Stomach (tissue), 9 donors: ENCODE measurements around the gene VWA7. TPM values are rescaled to one million over a fixed set of nuclear protein-coding genes. Genes with fewer than 3 reads are reported as not detected.
A peak's percentile ranks its signal among the peaks of the same experiment; 100 is the strongest.

Experiments used
- DNase-seq, 2 donors: peaks; one replicate each; pipeline versions ENCODE4 v3.0.0 to v3.0.0-alpha.2; 2013 to 2019
- H3K27ac ChIP-seq, 5 donors: fragments of 200-600 bp in 4 of 5; sonication (generic) in 4 of 5; one replicate each; pipeline ENCODE4 v1.5.1; 2013 to 2019; ENCODE audit warnings: mild to moderate bottlenecking in 1 of 5, moderate library complexity in 1 of 5
- H3K27me3 ChIP-seq, 3 donors: fragments of 200-600 bp; sonication (generic); one replicate each; pipeline ENCODE4 v1.5.1; 2017 to 2019; ENCODE audit warnings: mixed run types in 1 of 3
- H3K36me3 ChIP-seq, 4 donors: fragments of 200-600 bp; sonication (generic); 1 replicate in 3 of 4; 2 replicates in 1 of 4; pipeline ENCODE4 v1.5.1; 2016 to 2019
- H3K4me1 ChIP-seq, 4 donors: fragments of 200-600 bp; sonication (generic); one replicate each; pipeline ENCODE4 v1.5.1; 2016 to 2019
- H3K4me3 ChIP-seq, 4 donors: fragments of 200-600 bp; sonication (generic) in 3 of 4; one replicate each; pipeline ENCODE4 v1.5.1; 2016 to 2019; ENCODE audit warnings: mild to moderate bottlenecking in 1 of 4
- H3K9me3 ChIP-seq, 4 donors: fragments of 200-600 bp; sonication (generic); one replicate each; pipeline ENCODE4 v1.5.1; 2016 to 2019
- EP300 ChIP-seq: sonication (generic); formaldehyde crosslinking; IDR thresholded peaks from one replicate; pipeline ENCODE4 v1.6.1; 2017; ENCODE audit warnings: antibody characterized with exemption
- POLR2A ChIP-seq, 4 donors: fragments of 450-650 bp; IDR thresholded peaks; one replicate each; pipeline ENCODE4 v1.6.1; 2016; ENCODE audit warnings: antibody characterized with exemption in 4 of 4, control low read depth in 2 of 4, mild to moderate bottlenecking in 1 of 4, moderate library complexity in 1 of 4
- POLR2AphosphoS5 ChIP-seq, 3 donors: sonication (generic); formaldehyde crosslinking; IDR thresholded peaks; one replicate each; pipeline ENCODE4 v1.6.1; 2016; ENCODE audit warnings: antibody characterized with exemption in 3 of 3
- WGBS, 5 donors: extraction: QIAGEN DNeasy Blood & Tissue Kit in 3 of 5; methylation state at CpG; one replicate each; pipeline versions ENCODE4 v1.1.5 to v1.1.7; 2013 to 2018; 5-methylcytosine and 5-hydroxymethylcytosine counted together
- intact Hi-C: fragments of 100-400 bp; cut with DNase I; formaldehyde crosslinking; loops from one replicate; pipeline ENCODE4 v1.15.1; 2023; ENCODE audit warnings: low total_unique reads
- polyA plus RNA-seq, 3 donors: library from polyadenylated mRNA; stranded (reverse); fragments of 200-250 nt; gene quantifications; one replicate each; pipeline ENCODE4 v1.2.3, GENCODE V29; 2013
- total RNA-seq, 5 donors: library from RNA; depleted of rRNA; stranded (reverse); fragments of >200 nt; gene quantifications; one replicate each; pipeline versions ENCODE4 v1.1.0 to v1.2.3, GENCODE V29; 2014 to 2016
- TF ChIP-seq, protein P1 (sequence below), 7 experiments: fragments of 450-650 bp in 4 of 7; fragments of 200-600 bp in 3 of 7; sonication (generic) in 3 of 7; IDR thresholded peaks; one replicate each; pipeline ENCODE4 v1.5.1; 2016 to 2019; ENCODE audit warnings: antibody characterized with exemption in 7 of 7, control low read depth in 2 of 7, mild to moderate bottlenecking in 1 of 7
- donor health status: healthy with polysubstance abuse.
- donor health status: Bipolar disorder and iron deficiency.
- donor health status: healthy.

VWA7 gene
- total and polyA plus RNA-seq, 8 donors: 1.3 to 18.3 (median 4.2) TPM; not detected in 1

DNA sequence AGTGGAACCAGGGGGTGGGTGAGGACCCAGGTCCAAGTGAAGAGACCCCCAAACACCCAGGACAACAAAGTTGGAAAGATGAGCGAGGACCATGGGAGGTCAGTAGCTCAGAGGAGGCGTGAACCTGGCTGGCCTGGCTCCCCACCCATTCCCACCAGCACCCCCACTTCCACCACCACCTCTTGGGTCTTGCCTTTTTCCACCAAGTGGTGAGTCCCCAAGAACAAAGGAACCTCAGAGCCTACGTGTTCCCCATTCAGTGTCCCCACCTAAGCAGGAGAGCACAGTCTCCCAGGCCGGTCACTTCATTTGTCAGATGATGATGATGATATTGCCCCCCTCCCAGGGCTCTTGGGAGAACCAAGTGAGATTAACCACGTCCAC lies 531 bp upstream of the VWA7 start:
- TF ChIP-seq, protein P1, sequence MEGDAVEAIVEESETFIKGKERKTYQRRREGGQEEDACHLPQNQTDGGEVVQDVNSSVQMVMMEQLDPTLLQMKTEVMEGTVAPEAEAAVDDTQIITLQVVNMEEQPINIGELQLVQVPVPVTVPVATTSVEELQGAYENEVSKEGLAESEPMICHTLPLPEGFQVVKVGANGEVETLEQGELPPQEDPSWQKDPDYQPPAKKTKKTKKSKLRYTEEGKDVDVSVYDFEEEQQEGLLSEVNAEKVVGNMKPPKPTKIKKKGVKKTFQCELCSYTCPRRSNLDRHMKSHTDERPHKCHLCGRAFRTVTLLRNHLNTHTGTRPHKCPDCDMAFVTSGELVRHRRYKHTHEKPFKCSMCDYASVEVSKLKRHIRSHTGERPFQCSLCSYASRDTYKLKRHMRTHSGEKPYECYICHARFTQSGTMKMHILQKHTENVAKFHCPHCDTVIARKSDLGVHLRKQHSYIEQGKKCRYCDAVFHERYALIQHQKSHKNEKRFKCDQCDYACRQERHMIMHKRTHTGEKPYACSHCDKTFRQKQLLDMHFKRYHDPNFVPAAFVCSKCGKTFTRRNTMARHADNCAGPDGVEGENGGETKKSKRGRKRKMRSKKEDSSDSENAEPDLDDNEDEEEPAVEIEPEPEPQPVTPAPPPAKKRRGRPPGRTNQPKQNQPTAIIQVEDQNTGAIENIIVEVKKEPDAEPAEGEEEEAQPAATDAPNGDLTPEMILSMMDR (IDR thresholded peaks at IDR 0.05): no peak
- TF ChIP-seq POLR2AphosphoS5 (IDR thresholded peaks at IDR 0.05) (no peak), EP300 (no peak), POLR2A (IDR thresholded peaks at IDR 0.05) (no peak)
- no peaks in the 10 kb centered on the region for H3K27me3 ChIP-seq
- H3K4me1 ChIP-seq: peaks cover 28 to 44% (median 35%) of the 10 kb centered on the region in 4 donors
- peak overlapping the region; percentile 78 to 90 (median 84) for H3K27ac ChIP-seq
- no peak for DNase-seq
- intact Hi-C loops: no loop called here
- peaks cover 37 to 49% (median 48%) of the 10 kb centered on the region in 4 donors for H3K36me3 ChIP-seq
- no peak overlapping the region for H3K4me3 ChIP-seq
- H3K9me3 ChIP-seq: no peaks in the 10 kb centered on the region
- WGBS, 5 donors: 81 to 95% (median 91%) methylated on average over 5 of the region's 5 CpGs

DNA sequence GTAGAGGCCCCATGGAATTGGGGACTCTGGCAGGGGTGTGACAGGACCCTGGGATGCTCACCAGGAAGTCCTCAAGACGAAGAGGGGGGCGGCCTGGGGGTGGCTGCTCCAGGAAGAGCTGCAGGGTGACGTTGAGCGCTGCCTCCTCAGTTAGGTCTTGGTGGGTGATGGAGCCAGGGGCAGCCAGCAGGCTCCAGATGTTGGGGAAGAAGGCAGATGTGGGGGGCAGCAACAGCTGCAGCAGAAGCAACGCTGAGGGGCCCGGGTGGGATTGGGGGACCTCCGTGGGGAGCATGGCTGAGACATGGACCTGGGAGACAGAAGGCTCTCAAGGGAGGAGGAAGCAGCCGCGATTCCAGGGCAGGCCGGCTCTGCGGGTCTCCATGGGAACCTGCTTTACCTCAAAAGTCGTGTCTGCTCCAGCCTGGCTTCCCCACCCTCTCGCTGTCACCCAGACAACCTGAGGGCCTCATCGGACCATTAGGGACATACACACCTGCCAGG lies 591 bp downstream of the VWA7 start:
- TF ChIP-seq POLR2A (IDR thresholded peaks at IDR 0.05) (no peak), POLR2AphosphoS5 (IDR thresholded peaks at IDR 0.05) (no peak), EP300 (no peak)
- TF ChIP-seq, protein P1 (IDR thresholded peaks at IDR 0.05): no peak
- Histone ChIP-seq H3K4me3 (peak overlapping the region in 2 of 4 donors; percentile 1 to 24), H3K36me3 (peaks cover 28 to 38% (median 37%) of the 10 kb centered on the region in 4 donors), H3K9me3 (no peaks in the 10 kb centered on the region), H3K27ac (peak overlapping the region; percentile 78 to 90 (median 84)), H3K4me1 (peaks cover 28 to 44% (median 35%) of the 10 kb centered on the region in 4 donors), H3K27me3 (no peaks in the 10 kb centered on the region)
- 25 to 37% (median 33%) methylated on average over 14 of the region's 14 CpGs for WGBS, 5 donors
- no peak for DNase-seq
- intact Hi-C loops: no loop called here

DNA sequence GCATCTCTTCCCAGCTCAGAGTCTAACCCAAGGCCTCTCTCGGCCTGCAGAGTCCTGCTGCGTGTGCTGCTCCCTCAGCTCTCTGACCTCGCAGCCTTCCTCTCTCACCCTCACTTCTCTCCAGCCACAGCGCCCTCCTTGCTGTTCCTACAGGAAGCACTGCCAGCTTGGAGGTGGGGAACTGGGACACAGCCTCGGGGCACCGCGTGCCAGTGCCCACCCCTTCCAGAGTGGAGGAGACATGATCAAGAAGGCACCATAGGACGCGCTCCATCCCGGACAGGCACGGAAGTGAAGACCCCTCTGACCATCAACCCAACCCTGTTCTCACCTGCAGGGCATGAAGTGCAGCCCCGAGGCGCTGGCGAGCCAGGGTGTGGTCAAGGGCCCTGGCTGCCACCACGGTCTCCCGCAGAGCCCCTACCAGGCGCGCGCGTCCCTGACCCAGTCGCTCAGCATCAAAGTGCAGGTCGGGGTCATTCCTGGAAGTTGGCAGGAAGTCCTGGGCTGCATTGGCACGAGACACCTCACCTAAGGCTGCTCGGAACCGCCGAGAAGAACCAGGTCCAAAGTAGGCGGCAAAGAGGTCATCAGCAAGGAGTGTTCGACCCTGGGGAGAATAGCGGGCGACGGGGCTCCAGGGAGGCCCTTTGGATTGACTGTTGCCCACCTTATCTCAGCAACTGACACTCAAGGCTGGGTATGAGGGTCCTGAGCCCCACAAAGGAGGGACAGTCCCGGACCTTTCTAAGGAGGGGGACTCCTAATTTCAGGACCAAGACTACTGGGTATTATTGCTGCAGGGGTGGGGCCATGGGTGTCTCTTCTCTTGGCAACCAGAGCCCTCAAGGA lies 1.3 kb downstream of the VWA7 start:
- Histone ChIP-seq H3K4me3 (no peak overlapping the region), H3K36me3 (peaks cover 22 to 31% (median 30%) of the 10 kb centered on the region in 4 donors), H3K4me1 (peaks cover 28 to 44% (median 35%) of the 10 kb centered on the region in 4 donors), H3K9me3 (no peaks in the 10 kb centered on the region), H3K27me3 (no peaks in the 10 kb centered on the region), H3K27ac (peak overlapping the region; percentile 78 to 90 (median 84))
- no peak for TF ChIP-seq POLR2A (IDR thresholded peaks at IDR 0.05)
- TF ChIP-seq, protein P1 (IDR thresholded peaks at IDR 0.05): no peak
- no peak for TF ChIP-seq EP300
- TF ChIP-seq POLR2AphosphoS5 (IDR thresholded peaks at IDR 0.05): no peak
- no peak for DNase-seq
- intact Hi-C loops: no loop called here
- WGBS, 5 donors: 53 to 72% (median 61%) methylated on average over 20 to 32 of the region's 32 CpGs

DNA sequence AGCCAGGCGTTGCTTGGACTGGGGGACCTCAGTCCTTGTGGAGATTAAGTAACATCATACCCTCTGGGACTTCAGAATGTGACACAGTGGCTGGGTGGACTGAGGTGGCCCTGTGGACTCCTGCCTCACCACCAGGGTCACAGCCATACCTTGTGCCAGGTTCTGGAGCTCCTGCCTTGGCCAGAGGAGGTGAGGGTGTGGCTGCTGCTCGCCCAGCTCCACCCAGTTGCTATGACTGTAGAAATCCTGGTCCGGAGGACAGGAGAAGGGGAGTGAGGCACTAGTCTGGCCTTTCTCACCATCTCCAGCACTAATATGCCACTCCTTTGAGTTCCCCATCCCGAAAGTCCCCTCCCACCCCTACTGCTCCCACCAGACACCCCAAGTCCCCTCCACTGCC lies 1.9 kb downstream of the VWA7 start:
- peak overlapping the region; percentile 78 to 90 (median 84) for H3K27ac ChIP-seq
- no peaks in the 10 kb centered on the region for H3K9me3 ChIP-seq
- H3K36me3 ChIP-seq: peaks cover 15 to 24% (median 24%) of the 10 kb centered on the region in 4 donors
- no peak overlapping the region for H3K4me3 ChIP-seq
- TF ChIP-seq, protein P1 (IDR thresholded peaks at IDR 0.05): peak in 2 of 7 experiments; percentile 22 to 36
- no peak for TF ChIP-seq POLR2A (IDR thresholded peaks at IDR 0.05)
- peak in 2 of 3 donors; percentile 58 to 59 for TF ChIP-seq POLR2AphosphoS5 (IDR thresholded peaks at IDR 0.05)
- no peak for TF ChIP-seq EP300
- DNase-seq: peak; percentile 73 to 84
- intact Hi-C loops: no loop called here
- H3K27me3 ChIP-seq: no peaks in the 10 kb centered on the region
- 32 to 59% (median 44%) methylated on average over 4 of the region's 4 CpGs for WGBS, 5 donors
- peaks cover 28 to 49% (median 35%) of the 10 kb centered on the region in 4 donors for H3K4me1 ChIP-seq
